HG03280 (cell line): Measurements from ENCODE around the gene EPHB3.
"Not testable (repeated sequence)": the region's sequence is repeated elsewhere in the genome, so short reads cannot be mapped to it uniquely, and the experiment has no call there.

ENCODE experiments used
- ATAC-seq: cut with Tn5 transposase; IDR thresholded peaks from one replicate; pipeline ENCODE4 v1.9.1; 2021; ENCODE audit warnings: mild to moderate bottlenecking, moderate library complexity; ENCODE audit not compliant: unreplicated experiment

EPHB3 gene

GRCh38 chr3:184619369-184619768 is 57.8 kb downstream of the EPHB3 start:
- ATAC-seq: no peak

- no peak for ATAC-seq
Measured at GRCh38 chr3:184619787-184620430, 58.3 kb downstream of the EPHB3 start.

- no peak for ATAC-seq
Measured at GRCh38 chr3:184620475-184621119, 59.0 kb downstream of the EPHB3 start.

- not testable (repeated sequence) for ATAC-seq
Measured at GRCh38 chr3:184622156-184622555, 60.6 kb downstream of the EPHB3 start.

GRCh38 chr3:184626923-184627322 is 65.3 kb downstream of the EPHB3 start:
- no peak for ATAC-seq

GRCh38 chr3:184629555-184630160 is 68.1 kb downstream of the EPHB3 start:
- ATAC-seq: no peak

- ATAC-seq: no peak
Measured at GRCh38 chr3:184630861-184631471, 69.4 kb downstream of the EPHB3 start.

- ATAC-seq: no peak
Measured at GRCh38 chr3:184631472-184631861, 69.9 kb downstream of the EPHB3 start.
